H1 (cell line): ENCODE data around the gene ILF2. TPM values are rescaled to one million over a fixed set of nuclear protein-coding genes. Genes with fewer than 3 reads are reported as not detected.
A peak's percentile ranks its signal among the peaks of the same experiment; 100 is the strongest.

ENCODE experiments used
- ATF2 ChIP-seq: IDR thresholded peaks from 2 replicates; pipeline ENCODE4 v1.6.1; 2012; ENCODE audit warnings: low read length, inconsistent platforms
- BACH1 ChIP-seq: IDR thresholded peaks from 2 replicates; pipeline ENCODE4 v1.6.1; 2012; ENCODE audit warnings: low read length, improper control_type of control experiment
- CREB1 ChIP-seq: IDR thresholded peaks from 2 replicates; pipeline ENCODE4 v1.6.1; 2012; ENCODE audit warnings: inconsistent platforms
- CTCF ChIP-seq, 3 experiments: IDR thresholded peaks; 1 replicate in 2 of 3; 2 replicates in 1 of 3; pipeline versions ENCODE4 v1.5.1 to v1.6.1; 2011; ENCODE audit warnings: low read length in 3 of 3, mild to moderate bottlenecking in 3 of 3, inconsistent platforms in 2 of 3, low read depth in 1 of 3, moderate library complexity in 1 of 3; ENCODE audit not compliant: insufficient read depth in 1 of 3; ENCODE audit errors: control extremely low read depth in 1 of 3
- JUND ChIP-seq: IDR thresholded peaks from 2 replicates; pipeline ENCODE4 v1.6.1; 2011; ENCODE audit warnings: mild to moderate bottlenecking, improper control_type of control experiment, low read length
- KDM1A ChIP-seq: fragments of 200-600, 300-600 bp; sonication (generic); IDR thresholded peaks from 2 replicates; pipeline ENCODE4 v1.7.1; 2016; ENCODE audit warnings: mild to moderate bottlenecking, low read length, borderline replicate concordance
- KDM5A ChIP-seq: fragments of 200-600 bp; IDR thresholded peaks from 2 replicates; pipeline ENCODE4 v1.7.1; 2012; ENCODE audit warnings: mild to moderate bottlenecking, low read length, inconsistent platforms, mixed read lengths
- NANOG ChIP-seq: IDR thresholded peaks from 2 replicates; pipeline ENCODE4 v1.6.1; 2011; ENCODE audit warnings: low read length, low read depth, mild to moderate bottlenecking, inconsistent platforms; ENCODE audit not compliant: insufficient read depth, poor library complexity, severe bottlenecking
- POLR2AphosphoS5 ChIP-seq: IDR thresholded peaks from 2 replicates; pipeline ENCODE4 v1.6.1; 2011; ENCODE audit warnings: low read depth, low read length
- RAD21 ChIP-seq, 2 experiments: IDR thresholded peaks in 1 of 2; conservative IDR thresholded peaks in 1 of 2; 2 replicates each; pipeline ENCODE4 v1.6.1; 2011; ENCODE audit warnings: low read depth in 2 of 2, low read length in 2 of 2, improper control_type of control experiment in 1 of 2, inconsistent platforms in 1 of 2, mild to moderate bottlenecking in 1 of 2, moderate library complexity in 1 of 2
- RFX5 ChIP-seq: IDR thresholded peaks from 2 replicates; pipeline ENCODE4 v1.6.1; 2011; ENCODE audit warnings: low read depth, low read length, improper control_type of control experiment, borderline replicate concordance
- polyA plus RNA-seq, 7 experiments: library from polyadenylated mRNA; depleted of rRNA in 3 of 7; stranded (reverse) in 5 of 7; unstranded in 2 of 7; fragments of >200 nt in 5 of 7; fragments of 200-250 nt in 2 of 7; gene quantifications; 1 replicate in 5 of 7; 2 replicates in 1 of 7; 4 replicates in 1 of 7; pipeline versions ENCODE4 v1.2.1 to v1.2.3, GENCODE V29; 2011 to 2013; ENCODE audit warnings: missing spikeins in 2 of 7, mixed read lengths in 2 of 7
- total RNA-seq: library from RNA; stranded (reverse); fragmentation: NEBNext Ultra II Directional; extraction: Animal tissue kit (Norgen Biotek cat#: 25700); gene quantifications from 2 replicates; pipeline ENCODE4 v1.2.1, GENCODE V29; 2021

Gene ILF2
- total and polyA plus RNA-seq, 2 of the 8 experiments (the other 6 are each of a cell fraction or from before 2014, with no cell fraction given): 389 to 474 TPM

GRCh38 chr1:153617663-153618062 is 53.1 kb downstream of the ILF2 start (continued):
- no peak for TF ChIP-seq NANOG
- no peak; the same call in 1 of the 2 replicates for TF ChIP-seq POLR2AphosphoS5
- no peak for TF ChIP-seq CREB1
- TF ChIP-seq ATF2: no peak
- TF ChIP-seq RFX5: no peak
- no peak for TF ChIP-seq KDM1A
- no peak for TF ChIP-seq BACH1
- peak; percentile 67 to 83 for TF ChIP-seq RAD21 (IDR thresholded peaks at IDR 0.05 in 1 of 2, conservative IDR thresholded peaks at IDR 0.05 in 1 of 2; ENCODE audit: low read depth in 2 of 2, low read length in 2 of 2)
- TF ChIP-seq CTCF (IDR thresholded peaks at IDR 0.05; ENCODE audit: control extremely low read depth in 1 of 3, insufficient read depth in 1 of 3, low read depth in 1 of 3, low read length in 3 of 3): peak; percentile 93 to 99 (median 94)
- no peak for TF ChIP-seq JUND
- TF ChIP-seq KDM5A: no peak
